ENCODE data around the gene LYPD6B.
A peak's percentile ranks its signal among the peaks of the same experiment; 100 is the strongest.

LYPD6B gene

DNA sequence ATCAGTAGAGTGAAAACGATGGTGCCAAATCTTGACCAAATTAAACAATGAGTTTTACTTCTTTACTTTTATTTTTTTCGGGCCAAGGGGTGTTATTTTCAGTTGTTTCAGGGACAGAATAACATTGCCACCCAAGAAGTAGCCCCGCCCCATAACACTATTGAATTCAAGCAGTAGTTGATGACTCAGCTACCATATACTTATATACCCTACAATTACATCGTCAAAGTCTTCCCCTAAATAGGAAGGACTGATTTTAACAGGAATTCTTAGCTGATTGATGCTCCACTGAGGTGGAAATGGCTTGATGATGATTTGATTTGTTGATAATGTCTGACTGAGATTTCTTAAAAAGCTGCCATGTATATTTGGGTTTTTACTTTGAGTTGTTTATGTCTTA, 24.7 kb downstream of the LYPD6B start:
- TF ChIP-seq, protein P1, sequence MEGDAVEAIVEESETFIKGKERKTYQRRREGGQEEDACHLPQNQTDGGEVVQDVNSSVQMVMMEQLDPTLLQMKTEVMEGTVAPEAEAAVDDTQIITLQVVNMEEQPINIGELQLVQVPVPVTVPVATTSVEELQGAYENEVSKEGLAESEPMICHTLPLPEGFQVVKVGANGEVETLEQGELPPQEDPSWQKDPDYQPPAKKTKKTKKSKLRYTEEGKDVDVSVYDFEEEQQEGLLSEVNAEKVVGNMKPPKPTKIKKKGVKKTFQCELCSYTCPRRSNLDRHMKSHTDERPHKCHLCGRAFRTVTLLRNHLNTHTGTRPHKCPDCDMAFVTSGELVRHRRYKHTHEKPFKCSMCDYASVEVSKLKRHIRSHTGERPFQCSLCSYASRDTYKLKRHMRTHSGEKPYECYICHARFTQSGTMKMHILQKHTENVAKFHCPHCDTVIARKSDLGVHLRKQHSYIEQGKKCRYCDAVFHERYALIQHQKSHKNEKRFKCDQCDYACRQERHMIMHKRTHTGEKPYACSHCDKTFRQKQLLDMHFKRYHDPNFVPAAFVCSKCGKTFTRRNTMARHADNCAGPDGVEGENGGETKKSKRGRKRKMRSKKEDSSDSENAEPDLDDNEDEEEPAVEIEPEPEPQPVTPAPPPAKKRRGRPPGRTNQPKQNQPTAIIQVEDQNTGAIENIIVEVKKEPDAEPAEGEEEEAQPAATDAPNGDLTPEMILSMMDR (conservative IDR thresholded peaks at IDR 0.05; ENCODE audit: low read length), result no peak
- DNase-seq (ENCODE audit: low read depth), result no peak
- H3K4me3 ChIP-seq (ENCODE audit: low read length), result no peak overlapping the region

DNA sequence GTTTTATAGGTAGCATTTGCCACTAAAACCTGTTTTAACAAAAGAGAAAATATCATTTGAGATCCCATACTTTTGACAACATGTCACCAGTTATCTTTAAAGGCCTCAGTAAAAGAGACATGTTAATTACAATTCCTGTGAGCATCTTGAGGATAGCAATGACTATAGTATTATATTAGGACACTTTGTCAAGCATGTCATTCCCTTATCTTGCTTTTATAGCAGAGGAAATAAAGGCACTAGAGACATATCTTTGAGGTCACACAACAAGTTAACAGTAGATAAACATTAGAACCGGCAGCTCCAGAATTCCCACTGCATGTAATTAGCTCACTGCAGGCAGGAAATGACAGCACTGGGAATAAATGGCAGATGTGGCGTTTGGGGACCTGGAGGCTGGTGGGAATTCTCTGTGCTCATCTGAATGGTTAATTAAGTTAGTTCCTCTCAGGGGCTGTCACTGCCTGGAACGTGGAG, 25.9 kb downstream of the LYPD6B start:
- DNase-seq (ENCODE audit: low read depth), result no peak
- H3K4me3 ChIP-seq (ENCODE audit: low read length), result no peak overlapping the region
- TF ChIP-seq, protein P1 (conservative IDR thresholded peaks at IDR 0.05; ENCODE audit: low read length), result no peak

DNA sequence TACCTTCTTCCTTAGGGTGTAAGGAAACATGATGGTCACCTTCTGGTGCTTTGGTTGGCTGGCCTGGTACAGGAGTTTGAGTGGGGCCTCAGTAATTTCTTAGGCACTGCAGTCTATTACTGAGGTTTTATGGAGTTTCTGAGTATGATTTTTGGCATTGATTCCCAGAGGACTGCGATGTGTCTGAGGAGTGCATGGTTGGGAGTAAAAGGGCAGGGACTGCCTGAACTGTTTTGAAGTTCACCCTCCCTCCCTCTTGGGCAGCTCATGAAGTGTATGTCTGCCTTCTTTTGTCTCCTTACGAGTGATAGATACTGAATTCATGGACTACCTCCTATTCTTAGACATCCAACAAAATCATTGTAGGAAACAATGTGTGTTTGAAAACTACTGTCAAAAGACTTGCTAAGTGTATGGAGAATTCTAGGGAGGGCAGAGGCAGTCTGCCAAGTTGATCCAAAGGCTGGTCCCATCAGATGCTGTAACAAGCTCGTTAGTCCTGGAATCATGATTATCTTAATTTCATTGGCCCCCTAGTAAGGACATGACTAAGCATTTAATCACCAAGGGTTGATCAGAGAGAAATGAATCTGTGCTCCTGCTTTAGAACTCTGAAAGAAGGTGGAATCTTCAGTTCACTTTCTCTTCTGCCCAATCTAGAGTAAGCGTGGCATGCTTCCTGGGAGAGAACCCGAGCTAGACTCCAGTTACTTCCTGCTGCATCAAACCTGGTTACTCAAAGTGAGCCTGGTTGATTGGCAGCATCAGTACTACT, 26.5 kb downstream of the LYPD6B start:
- no peak overlapping the region for H3K4me3 ChIP-seq (ENCODE audit: low read length)
- TF ChIP-seq, protein P1 (conservative IDR thresholded peaks at IDR 0.05; ENCODE audit: low read length), result no peak
- DNase-seq (ENCODE audit: low read depth), result peak; percentile 50

DNA sequence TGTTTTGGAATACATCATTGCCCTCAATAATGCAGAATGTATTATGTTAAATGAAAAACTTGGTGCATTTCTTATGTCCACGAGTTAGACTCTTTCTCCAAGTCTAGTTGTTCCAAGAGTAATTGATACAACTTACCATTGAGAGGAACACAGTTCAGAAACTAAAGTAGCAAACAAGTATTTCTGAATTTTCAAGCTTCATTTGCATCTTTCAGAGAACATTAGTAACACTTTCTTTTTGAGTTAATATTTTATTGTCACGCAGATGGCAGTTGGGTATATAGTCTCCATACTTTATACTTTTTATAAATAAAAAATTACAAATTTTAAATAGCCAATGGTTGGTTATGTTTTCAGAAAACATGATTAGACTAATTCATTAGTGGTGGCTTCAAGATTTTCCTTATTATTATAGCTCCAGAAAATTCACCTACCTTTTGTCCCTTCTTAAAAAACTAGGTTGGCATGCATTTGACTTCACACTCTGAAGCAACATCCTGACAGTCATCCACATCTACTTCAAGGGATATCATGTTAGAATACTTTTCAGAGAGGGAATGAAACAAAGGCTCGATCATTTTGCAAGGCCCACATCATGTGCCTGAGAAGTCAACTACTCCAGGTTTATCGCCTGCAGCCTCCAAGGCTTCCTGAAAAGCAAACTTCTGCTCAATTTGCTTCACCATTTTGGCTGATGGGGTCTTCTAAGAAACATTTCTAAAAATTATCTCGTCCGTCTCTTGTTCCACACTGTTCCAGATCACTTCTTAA, 29.9 kb downstream of the LYPD6B start:
- no peak for DNase-seq (ENCODE audit: low read depth)
- TF ChIP-seq, protein P1 (conservative IDR thresholded peaks at IDR 0.05; ENCODE audit: low read length), result no peak
- H3K4me3 ChIP-seq (ENCODE audit: low read length), result no peak overlapping the region

DNA sequence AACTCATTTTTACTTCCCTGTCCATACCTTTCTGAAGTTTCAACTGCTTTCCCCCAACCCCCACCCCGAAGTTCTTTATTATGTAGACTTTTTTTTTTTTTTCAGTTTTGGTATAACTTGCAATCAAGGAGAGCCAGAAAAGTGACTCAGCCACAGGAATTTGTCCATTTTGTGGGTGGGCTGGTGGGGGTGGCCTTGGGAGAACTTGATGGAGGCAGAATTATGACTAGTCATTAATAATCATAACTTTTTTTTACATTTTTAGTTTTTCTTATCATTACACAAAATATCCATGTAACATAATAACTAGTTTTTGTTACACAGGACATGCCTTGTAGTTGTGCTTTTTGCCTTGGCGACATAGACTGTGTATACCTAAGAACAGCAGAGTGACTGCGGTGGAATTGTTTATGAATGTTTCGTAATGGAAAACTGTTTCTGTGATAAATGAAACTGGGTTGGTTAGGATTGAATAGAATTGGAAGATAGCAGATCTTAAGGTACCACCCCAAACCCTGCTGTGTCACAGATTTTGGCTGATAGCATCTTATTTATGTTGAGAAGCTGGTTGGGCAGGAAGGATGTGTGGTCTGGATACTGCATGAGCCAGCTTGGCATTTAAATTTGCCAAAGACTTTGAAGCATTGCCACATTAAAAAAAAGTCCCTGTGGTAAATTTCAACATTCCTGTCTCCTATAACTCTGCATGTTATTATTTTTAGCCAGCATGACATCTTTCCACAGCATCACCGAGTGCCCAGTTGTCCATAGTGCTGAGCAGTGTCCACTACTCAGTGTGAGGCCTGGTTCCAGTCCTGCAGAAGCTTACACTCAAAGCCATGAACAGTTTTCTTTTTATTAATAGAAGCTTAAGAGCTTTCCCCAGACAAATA, 30.7 kb downstream of the LYPD6B start:
- no peak overlapping the region for H3K4me3 ChIP-seq (ENCODE audit: low read length)
- DNase-seq (ENCODE audit: low read depth), result peak; percentile 93
- TF ChIP-seq, protein P1 (conservative IDR thresholded peaks at IDR 0.05; ENCODE audit: low read length), result no peak

DNA sequence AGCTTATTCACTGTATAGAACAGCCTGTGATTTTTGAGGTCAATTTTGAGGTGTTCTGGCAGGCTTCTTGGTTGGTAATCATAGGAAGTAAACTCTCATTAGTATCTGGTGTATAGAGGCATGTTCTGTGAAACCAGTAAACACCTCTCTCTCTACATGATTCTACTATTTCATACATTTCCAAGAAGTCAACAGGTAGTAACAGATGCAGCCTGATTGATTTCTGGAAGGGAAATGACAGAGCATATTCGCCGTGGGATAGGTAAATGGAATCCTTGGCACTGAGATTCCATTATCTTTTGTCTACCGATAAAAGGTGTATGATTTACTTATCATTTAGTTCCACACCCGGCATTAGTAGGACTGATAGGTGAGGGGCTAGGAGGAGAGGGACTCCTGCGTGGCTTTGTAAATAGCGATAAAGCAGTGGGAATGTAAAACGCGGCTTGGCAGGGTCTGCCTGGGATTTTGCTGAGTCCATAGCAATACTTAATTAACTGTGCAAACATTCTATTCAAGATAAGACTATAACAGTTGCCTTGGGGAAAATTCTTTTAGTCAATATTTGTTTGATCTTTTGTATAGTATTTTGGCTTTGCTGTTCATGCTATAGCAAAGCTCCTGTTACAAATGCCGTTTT, 32.3 kb downstream of the LYPD6B start:
- no peak for DNase-seq (ENCODE audit: low read depth)
- TF ChIP-seq, protein P1 (conservative IDR thresholded peaks at IDR 0.05; ENCODE audit: low read length), result no peak
- no peak overlapping the region for H3K4me3 ChIP-seq (ENCODE audit: low read length)

Data from AG10803 (cell line).